SK-N-SH (cell line): ENCODE results near the gene EFHD2. TPM values are rescaled to one million over a fixed set of nuclear protein-coding genes. Genes with fewer than 3 reads are reported as not detected.

Experiments
- CTCF ChIA-PET: fragments of 300-600, 350-600 bp; formaldehyde crosslinking; extraction: SDS; loops from one replicate; lab custom pipeline; 2021; lab: Yijun Ruan, JAX
- POLR2A ChIA-PET: fragments of 350-600 bp; sonication (Branson Sonifier 250); formaldehyde crosslinking; extraction: SDS; loops from one replicate; lab custom pipeline; 2020; ENCODE audit warnings: antibody characterized with exemption, inconsistent platforms; lab: Yijun Ruan, JAX
- DNase-seq: peaks from one replicate; pipeline ENCODE4 v3.0.0; 2012
- H2AFZ ChIP-seq: fragments of 200-600 bp; sonication (generic); 2 replicates; pipeline ENCODE4 v1.8.1; 2016; ENCODE audit warnings: antibody characterized with exemption, mild to moderate bottlenecking, low read depth
- H3F3A ChIP-seq: fragments of 200-600 bp; sonication (generic); replicated peaks from 2 replicates; pipeline ENCODE3; 2016; ENCODE audit warnings: antibody characterized with exemption, mild to moderate bottlenecking; ENCODE audit not compliant: insufficient read depth
- H3K27ac ChIP-seq, 2 experiments: fragments of 200-500 bp in 1 of 2; fragments of 200-600 bp in 1 of 2; sonication (Bioruptor generic) in 1 of 2; sonication (generic), shearing (Covaris generic) in 1 of 2; 2 replicates each; pipeline versions ENCODE4 v1.5.1 to v1.6.1; 2014 to 2016; ENCODE audit warnings: low read depth in 2 of 2, inconsistent platforms in 1 of 2, low read length in 1 of 2, mild to moderate bottlenecking in 1 of 2, mixed read lengths in 1 of 2
- H3K27me3 ChIP-seq: fragments of 200-600 bp; sonication (generic), shearing (Covaris generic); 2 replicates; pipeline ENCODE4 v1.6.1; 2016; ENCODE audit warnings: mixed run types; ENCODE audit not compliant: insufficient read depth
- H3K36me3 ChIP-seq, 2 experiments: fragments of 200-500 bp in 1 of 2; fragments of 200-600 bp in 1 of 2; sonication (Bioruptor generic) in 1 of 2; sonication (generic) in 1 of 2; replicated peaks in 1 of 2; 2 replicates each; pipeline versions ENCODE3 to v1.5.1; 2014 to 2016; ENCODE audit warnings: low read length in 1 of 2, mild to moderate bottlenecking in 1 of 2; ENCODE audit not compliant: insufficient read depth in 2 of 2, control insufficient read depth in 1 of 2
- H3K4me1 ChIP-seq, 2 experiments: fragments of 200-500 bp in 1 of 2; fragments of 200-600 bp in 1 of 2; sonication (Bioruptor generic) in 1 of 2; sonication (generic), shearing (Covaris generic) in 1 of 2; 2 replicates each; pipeline versions ENCODE4 v1.5.1 to v1.6.1; 2014 to 2016; ENCODE audit warnings: low read depth in 1 of 2, low read length in 1 of 2, mixed run types in 1 of 2; ENCODE audit not compliant: insufficient read depth in 2 of 2, control insufficient read depth in 1 of 2
- H3K4me2 ChIP-seq: fragments of 200-600 bp; sonication (generic), shearing (Covaris generic); 2 replicates; pipeline ENCODE4 v1.6.1; 2017; ENCODE audit warnings: mixed run types
- H3K4me3 ChIP-seq, 2 experiments: fragments of 200-500 bp in 1 of 2; fragments of 200-600 bp in 1 of 2; sonication (Bioruptor generic) in 1 of 2; sonication (generic), shearing (Covaris generic) in 1 of 2; 2 replicates each; pipeline versions ENCODE4 v1.5.1 to v1.8.1; 2014 to 2016; ENCODE audit warnings: low read depth in 2 of 2, inconsistent platforms in 1 of 2, low read length in 1 of 2, mild to moderate bottlenecking in 1 of 2, mixed read lengths in 1 of 2, moderate library complexity in 1 of 2
- H3K79me2 ChIP-seq: fragments of 200-600 bp; sonication (generic); 2 replicates; pipeline ENCODE4 v1.8.1; 2017; ENCODE audit warnings: mild to moderate bottlenecking; ENCODE audit not compliant: insufficient read depth
- H3K9ac ChIP-seq: fragments of 200-600 bp; sonication (generic); 2 replicates; pipeline ENCODE4 v1.6.1; 2017; ENCODE audit warnings: mixed run types
- H3K9me2 ChIP-seq: fragments of 200-600 bp; sonication (generic); 2 replicates; pipeline ENCODE4 v1.6.1; 2017; ENCODE audit warnings: mixed run types
- H3K9me3 ChIP-seq: fragments of 200-600 bp; sonication (generic); 2 replicates; pipeline ENCODE4 v1.6.1; 2017; ENCODE audit warnings: mixed run types, mild to moderate bottlenecking, moderate library complexity
- H4K20me1 ChIP-seq: fragments of 200-600 bp; sonication (generic); 2 replicates; pipeline ENCODE4 v1.6.1; 2017; ENCODE audit warnings: mild to moderate bottlenecking, mixed run types; ENCODE audit not compliant: insufficient read depth
- ELF1 ChIP-seq: IDR thresholded peaks from 2 replicates; pipeline ENCODE4 v1.4.0; 2012
- FOSL2 ChIP-seq: IDR thresholded peaks from 2 replicates; pipeline ENCODE4 v1.4.0; 2012; ENCODE audit warnings: low read depth, mild to moderate bottlenecking, moderate library complexity, borderline replicate concordance
- GABPA ChIP-seq: IDR thresholded peaks from 2 replicates; pipeline ENCODE4 v1.4.0; 2012; ENCODE audit warnings: low read depth, mild to moderate bottlenecking
- MEF2A ChIP-seq: IDR thresholded peaks from 2 replicates; pipeline ENCODE4 v1.4.0; 2012; ENCODE audit warnings: low read depth, borderline replicate concordance
- NFIC ChIP-seq: IDR thresholded peaks from 2 replicates; pipeline ENCODE4 v1.4.0; 2012; ENCODE audit warnings: borderline replicate concordance
- POLR2AphosphoS5 ChIP-seq: IDR thresholded peaks from 2 replicates; pipeline ENCODE4 v1.6.1; 2012; ENCODE audit warnings: low read depth, low read length
- RAD21 ChIP-seq: IDR thresholded peaks from 2 replicates; pipeline ENCODE4 v1.6.1; 2012; ENCODE audit warnings: mild to moderate bottlenecking, low read length
- RXRA ChIP-seq: IDR thresholded peaks from 2 replicates; pipeline ENCODE4 v1.4.0; 2012; ENCODE audit warnings: low read depth, mild to moderate bottlenecking, borderline replicate concordance
- TCF12 ChIP-seq: IDR thresholded peaks from 2 replicates; pipeline ENCODE4 v1.4.0; 2012
- USF1 ChIP-seq: IDR thresholded peaks from 2 replicates; pipeline ENCODE4 v1.4.0; 2012; ENCODE audit warnings: low read depth, borderline replicate concordance
- USF2 ChIP-seq: fragments of 150-350 bp; IDR thresholded peaks from 2 replicates; pipeline ENCODE4 v1.6.1; 2017; ENCODE audit warnings: antibody characterized with exemption, low read length, low read depth, borderline replicate concordance
- YY1 ChIP-seq: IDR thresholded peaks from 2 replicates; pipeline ENCODE4 v1.4.0; 2012; ENCODE audit warnings: low read depth, mild to moderate bottlenecking
- WGBS: methylation state at CpG from one replicate; pipeline ENCODE4 v1.1.6; 2017; ENCODE audit warnings: low lambda C conversion rate; 5-methylcytosine and 5-hydroxymethylcytosine counted together
- polyA plus RNA-seq, 3 experiments: library from polyadenylated mRNA; depleted of rRNA; stranded (reverse); fragments of >200 nt; gene quantifications; 2 replicates each; pipeline ENCODE4 v1.2.3, GENCODE V29; 2012
- TF ChIP-seq, protein P1 (sequence below): fragments of 150-350 bp; IDR thresholded peaks from 2 replicates; pipeline ENCODE4 v1.6.1; 2016; ENCODE audit warnings: mild to moderate bottlenecking, low read depth, low read length
- TF ChIP-seq, protein P2 (sequence below): fragments of 200-600 bp; sonication (generic); IDR thresholded peaks from 2 replicates; pipeline ENCODE4 v1.6.1; 2017; ENCODE audit warnings: antibody characterized with exemption, mild to moderate bottlenecking, moderate library complexity
- TF ChIP-seq, protein P3 (sequence below): IDR thresholded peaks from 2 replicates; pipeline ENCODE4; 2012

The EFHD2 gene
- polyA plus RNA-seq, 1 of the 3 experiments (the other 2 are of a cell fraction), result 59.8 TPM

DNA sequence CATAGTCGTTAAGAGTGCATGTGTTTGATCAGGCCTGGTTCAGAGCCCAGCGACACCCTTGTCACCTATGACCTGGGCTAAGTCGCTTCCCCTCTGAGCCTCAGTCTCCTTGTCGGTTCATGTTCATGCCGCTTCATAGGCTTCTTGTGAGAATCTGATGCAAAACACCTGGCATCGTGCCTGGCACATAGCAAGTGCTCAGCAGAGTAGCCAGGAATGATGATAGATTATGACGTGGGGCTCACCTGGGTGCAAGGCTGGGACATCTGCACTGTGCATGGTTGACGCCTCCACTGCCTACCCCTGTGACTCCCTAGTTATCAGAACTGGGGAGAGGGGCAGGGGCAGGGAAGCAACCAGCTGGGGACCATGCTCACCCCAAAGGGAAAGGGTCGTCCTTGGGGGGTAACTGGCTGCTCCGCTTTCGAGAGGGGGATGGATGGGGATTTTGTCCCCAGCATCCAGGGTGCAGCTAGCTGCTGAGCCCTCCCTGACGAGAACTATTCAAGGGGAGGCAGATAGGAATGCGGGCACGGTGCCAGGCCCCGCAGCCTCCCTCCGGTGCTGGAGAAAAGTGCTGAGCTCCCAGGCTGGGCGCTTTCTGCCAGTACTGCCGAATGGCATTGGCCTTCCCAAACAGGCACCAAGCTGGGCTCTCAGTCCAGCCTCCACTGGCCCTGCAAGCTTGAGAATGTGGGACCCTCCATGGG, 9.3 kb downstream of the EFHD2 start:
- H3K27me3 ChIP-seq, result no peaks in the 10 kb centered on the region
- no peak overlapping the region for H3K27ac ChIP-seq
- peaks cover 15 to 28% of the 10 kb centered on the region in 2 experiments; a peak in 3 of 4 replicates for H3K4me1 ChIP-seq
- no peak for TF ChIP-seq RAD21
- TF ChIP-seq GABPA, result no peak
- TF ChIP-seq, protein P1, sequence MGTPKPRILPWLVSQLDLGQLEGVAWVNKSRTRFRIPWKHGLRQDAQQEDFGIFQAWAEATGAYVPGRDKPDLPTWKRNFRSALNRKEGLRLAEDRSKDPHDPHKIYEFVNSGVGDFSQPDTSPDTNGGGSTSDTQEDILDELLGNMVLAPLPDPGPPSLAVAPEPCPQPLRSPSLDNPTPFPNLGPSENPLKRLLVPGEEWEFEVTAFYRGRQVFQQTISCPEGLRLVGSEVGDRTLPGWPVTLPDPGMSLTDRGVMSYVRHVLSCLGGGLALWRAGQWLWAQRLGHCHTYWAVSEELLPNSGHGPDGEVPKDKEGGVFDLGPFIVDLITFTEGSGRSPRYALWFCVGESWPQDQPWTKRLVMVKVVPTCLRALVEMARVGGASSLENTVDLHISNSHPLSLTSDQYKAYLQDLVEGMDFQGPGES, result no peak
- no peak for TF ChIP-seq MEF2A
- no peak for TF ChIP-seq ELF1
- TF ChIP-seq, protein P2, sequence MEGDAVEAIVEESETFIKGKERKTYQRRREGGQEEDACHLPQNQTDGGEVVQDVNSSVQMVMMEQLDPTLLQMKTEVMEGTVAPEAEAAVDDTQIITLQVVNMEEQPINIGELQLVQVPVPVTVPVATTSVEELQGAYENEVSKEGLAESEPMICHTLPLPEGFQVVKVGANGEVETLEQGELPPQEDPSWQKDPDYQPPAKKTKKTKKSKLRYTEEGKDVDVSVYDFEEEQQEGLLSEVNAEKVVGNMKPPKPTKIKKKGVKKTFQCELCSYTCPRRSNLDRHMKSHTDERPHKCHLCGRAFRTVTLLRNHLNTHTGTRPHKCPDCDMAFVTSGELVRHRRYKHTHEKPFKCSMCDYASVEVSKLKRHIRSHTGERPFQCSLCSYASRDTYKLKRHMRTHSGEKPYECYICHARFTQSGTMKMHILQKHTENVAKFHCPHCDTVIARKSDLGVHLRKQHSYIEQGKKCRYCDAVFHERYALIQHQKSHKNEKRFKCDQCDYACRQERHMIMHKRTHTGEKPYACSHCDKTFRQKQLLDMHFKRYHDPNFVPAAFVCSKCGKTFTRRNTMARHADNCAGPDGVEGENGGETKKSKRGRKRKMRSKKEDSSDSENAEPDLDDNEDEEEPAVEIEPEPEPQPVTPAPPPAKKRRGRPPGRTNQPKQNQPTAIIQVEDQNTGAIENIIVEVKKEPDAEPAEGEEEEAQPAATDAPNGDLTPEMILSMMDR, result no peak
- TF ChIP-seq FOSL2, result no peak
- TF ChIP-seq USF1, result no peak
- TF ChIP-seq USF2, result no peak
- TF ChIP-seq NFIC, result peak; percentile 75
- TF ChIP-seq RXRA, result no peak
- no peak for TF ChIP-seq YY1
- peak; percentile 26; the same call in 1 of the 2 replicates for TF ChIP-seq TCF12
- no peak for TF ChIP-seq POLR2AphosphoS5
- TF ChIP-seq, protein P3, sequence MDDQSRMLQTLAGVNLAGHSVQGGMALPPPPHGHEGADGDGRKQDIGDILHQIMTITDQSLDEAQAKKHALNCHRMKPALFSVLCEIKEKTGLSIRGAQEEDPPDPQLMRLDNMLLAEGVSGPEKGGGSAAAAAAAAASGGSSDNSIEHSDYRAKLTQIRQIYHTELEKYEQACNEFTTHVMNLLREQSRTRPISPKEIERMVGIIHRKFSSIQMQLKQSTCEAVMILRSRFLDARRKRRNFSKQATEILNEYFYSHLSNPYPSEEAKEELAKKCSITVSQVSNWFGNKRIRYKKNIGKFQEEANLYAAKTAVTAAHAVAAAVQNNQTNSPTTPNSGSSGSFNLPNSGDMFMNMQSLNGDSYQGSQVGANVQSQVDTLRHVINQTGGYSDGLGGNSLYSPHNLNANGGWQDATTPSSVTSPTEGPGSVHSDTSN, result peak; percentile 40; the same call in 1 of the 2 replicates
- H3K4me3 ChIP-seq, result no peak overlapping the region
- CTCF ChIA-PET, result interaction anchor here (1.5 to 14.9 kb wide), 2 partner anchors 12 to 98 kb away, joined by 10 to 311 read pairs; no protein-coding TSS in a partner anchor
- H3K9me2 ChIP-seq, result no peaks in the 10 kb centered on the region
- no peak overlapping the region; the same call in 1 of the 2 replicates for H3K4me2 ChIP-seq
- no peak overlapping the region for H3K9ac ChIP-seq
- WGBS, result 61% methylated on average over 14 of the region's 18 CpGs
- peaks cover 27% of the 10 kb centered on the region for H4K20me1 ChIP-seq
- DNase-seq, result no peak
- H3K9me3 ChIP-seq, result no peaks in the 10 kb centered on the region
- H2AFZ ChIP-seq, result no peak overlapping the region
- H3F3A ChIP-seq, result peaks cover 28% of the 10 kb centered on the region
- POLR2A ChIA-PET, result no interaction called here
- peaks cover 0 to 14% of the 10 kb centered on the region in 2 experiments for H3K36me3 ChIP-seq
- peaks cover 86% of the 10 kb centered on the region for H3K79me2 ChIP-seq
